Measurements from ENCODE around the gene BMPR2. TPM values are rescaled to one million over a fixed set of nuclear protein-coding genes. Genes with fewer than 3 reads are reported as not detected.
A peak's percentile ranks its signal among the peaks of the same experiment; 100 is the strongest.
"Not testable (repeated sequence)": the region's sequence is repeated elsewhere in the genome, so short reads cannot be mapped to it uniquely, and the experiment has no call there.

Gene BMPR2
- total RNA-seq, 2 donors from 2014 or later: 9.7 to 9.9 TPM

GRCh38 chr2:202440117-202440516 lies 64.0 kb downstream of the BMPR2 start:
- not testable (repeated sequence) for DNase-seq; H3K36me3 Mint-ChIP-seq (ENCODE audit: insufficient read depth in 2 of 2); H3K4me3 Mint-ChIP-seq; H3K27me3 Mint-ChIP-seq (ENCODE audit: low read depth); ATAC-seq (replicated peaks in 1 of 2); H3K27ac Mint-ChIP-seq; H3K9me3 Mint-ChIP-seq; H3K4me1 Mint-ChIP-seq (ENCODE audit: low read depth)

GRCh38 chr2:202442882-202443281 lies 66.8 kb downstream of the BMPR2 start:
- no peak for DNase-seq
- ATAC-seq (replicated peaks in 1 of 2): no peak
- Mint-ChIP-seq H3K4me3 (no peak overlapping the region), H3K36me3 (ENCODE audit: insufficient read depth in 2 of 2) (no peaks in the 10 kb centered on the region), H3K4me1 (ENCODE audit: low read depth) (peaks cover 8% of the 10 kb centered on the region), H3K27me3 (ENCODE audit: low read depth) (no peaks in the 10 kb centered on the region), H3K9me3 (no peaks in the 10 kb centered on the region), H3K27ac (no peak overlapping the region)

- Mint-ChIP-seq H3K27ac (no peak overlapping the region), H3K4me3 (no peak overlapping the region), H3K27me3 (ENCODE audit: low read depth) (no peaks in the 10 kb centered on the region), H3K4me1 (ENCODE audit: low read depth) (peaks cover 8% of the 10 kb centered on the region), H3K9me3 (no peaks in the 10 kb centered on the region), H3K36me3 (ENCODE audit: insufficient read depth in 2 of 2) (peaks cover 0 to 1% of the 10 kb centered on the region in 2 donors)
- no peak for ATAC-seq (replicated peaks in 1 of 2)
- no peak for DNase-seq
Measured at GRCh38 chr2:202444000-202444399, 67.9 kb downstream of the BMPR2 start.

GRCh38 chr2:202449344-202449743 lies 73.2 kb downstream of the BMPR2 start:
- Mint-ChIP-seq H3K9me3 (no peaks in the 10 kb centered on the region), H3K27me3 (ENCODE audit: low read depth) (no peaks in the 10 kb centered on the region), H3K27ac (no peak overlapping the region), H3K36me3 (ENCODE audit: insufficient read depth in 2 of 2) (peaks cover 0 to 1% of the 10 kb centered on the region in 2 donors), H3K4me3 (no peak overlapping the region), H3K4me1 (ENCODE audit: low read depth) (no peaks in the 10 kb centered on the region)
- DNase-seq (no peak), ATAC-seq (replicated peaks in 1 of 2) (no peak)

- DNase-seq (no peak), ATAC-seq (replicated peaks in 1 of 2) (no peak)
- Mint-ChIP-seq H3K27me3 (ENCODE audit: low read depth) (no peaks in the 10 kb centered on the region), H3K27ac (no peak overlapping the region), H3K4me1 (ENCODE audit: low read depth) (no peaks in the 10 kb centered on the region), H3K9me3 (no peaks in the 10 kb centered on the region), H3K4me3 (no peak overlapping the region), H3K36me3 (ENCODE audit: insufficient read depth in 2 of 2) (peaks cover 0 to 1% of the 10 kb centered on the region in 2 donors)
Measured at GRCh38 chr2:202450785-202451184, 74.7 kb downstream of the BMPR2 start.

GRCh38 chr2:202452744-202453143 lies 76.6 kb downstream of the BMPR2 start:
- H3K27ac Mint-ChIP-seq: no peak overlapping the region
- no peaks in the 10 kb centered on the region for H3K4me1 Mint-ChIP-seq (ENCODE audit: low read depth)
- H3K4me3 Mint-ChIP-seq: no peak overlapping the region
- no peaks in the 10 kb centered on the region for H3K9me3 Mint-ChIP-seq
- ATAC-seq (replicated peaks in 1 of 2) (no peak), DNase-seq (no peak)
- no peaks in the 10 kb centered on the region for H3K27me3 Mint-ChIP-seq (ENCODE audit: low read depth)
- peaks cover 0 to 1% of the 10 kb centered on the region in 2 donors for H3K36me3 Mint-ChIP-seq (ENCODE audit: insufficient read depth in 2 of 2)

- Mint-ChIP-seq H3K4me1 (ENCODE audit: low read depth) (no peaks in the 10 kb centered on the region), H3K4me3 (no peak overlapping the region), H3K9me3 (no peaks in the 10 kb centered on the region), H3K27ac (no peak overlapping the region), H3K27me3 (ENCODE audit: low read depth) (no peaks in the 10 kb centered on the region), H3K36me3 (ENCODE audit: insufficient read depth in 2 of 2) (no peaks in the 10 kb centered on the region)
- no peak for DNase-seq
- ATAC-seq (replicated peaks in 1 of 2): no peak
Measured at GRCh38 chr2:202454536-202454935, 78.4 kb downstream of the BMPR2 start.

- no peaks in the 10 kb centered on the region for H3K9me3 Mint-ChIP-seq
- H3K27me3 Mint-ChIP-seq (ENCODE audit: low read depth): no peaks in the 10 kb centered on the region
- no peak overlapping the region for H3K4me3 Mint-ChIP-seq
- H3K4me1 Mint-ChIP-seq (ENCODE audit: low read depth): no peaks in the 10 kb centered on the region
- no peak for DNase-seq
- ATAC-seq (replicated peaks in 1 of 2): no peak
- no peak overlapping the region for H3K27ac Mint-ChIP-seq
- H3K36me3 Mint-ChIP-seq (ENCODE audit: insufficient read depth in 2 of 2): no peaks in the 10 kb centered on the region
Measured at GRCh38 chr2:202455114-202455513, 79.0 kb downstream of the BMPR2 start.

- DNase-seq: no peak
- no peaks in the 10 kb centered on the region for H3K9me3 Mint-ChIP-seq
- H3K36me3 Mint-ChIP-seq (ENCODE audit: insufficient read depth in 2 of 2): no peaks in the 10 kb centered on the region
- no peak overlapping the region for H3K4me3 Mint-ChIP-seq
- no peaks in the 10 kb centered on the region for H3K4me1 Mint-ChIP-seq (ENCODE audit: low read depth)
- H3K27ac Mint-ChIP-seq: no peak overlapping the region
- H3K27me3 Mint-ChIP-seq (ENCODE audit: low read depth): no peaks in the 10 kb centered on the region
- ATAC-seq (replicated peaks in 1 of 2): no peak
Measured at GRCh38 chr2:202460119-202460518, 84.0 kb downstream of the BMPR2 start.

GRCh38 chr2:202479090-202479489 lies 103.0 kb downstream of the BMPR2 start:
- peak overlapping the region; percentile 72 for H3K27ac Mint-ChIP-seq
- no peaks in the 10 kb centered on the region for H3K36me3 Mint-ChIP-seq (ENCODE audit: insufficient read depth in 2 of 2)
- peaks cover 20% of the 10 kb centered on the region for H3K4me1 Mint-ChIP-seq (ENCODE audit: low read depth)
- no peak overlapping the region for H3K4me3 Mint-ChIP-seq
- DNase-seq (no peak), ATAC-seq (replicated peaks in 1 of 2) (peak in 1 of 2 donors; percentile 59)
- no peaks in the 10 kb centered on the region for H3K27me3 Mint-ChIP-seq (ENCODE audit: low read depth)
- no peaks in the 10 kb centered on the region for H3K9me3 Mint-ChIP-seq

GRCh38 chr2:202479610-202480009 lies 103.5 kb downstream of the BMPR2 start:
- Mint-ChIP-seq H3K9me3 (no peaks in the 10 kb centered on the region), H3K36me3 (ENCODE audit: insufficient read depth in 2 of 2) (no peaks in the 10 kb centered on the region), H3K4me3 (peak overlapping the region in 1 of 2 donors; percentile 74), H3K27me3 (ENCODE audit: low read depth) (no peaks in the 10 kb centered on the region), H3K27ac (peak overlapping the region; percentile 92), H3K4me1 (ENCODE audit: low read depth) (peaks cover 20% of the 10 kb centered on the region)
- ATAC-seq (replicated peaks in 1 of 2) (peak in 1 of 2 donors; percentile 48), DNase-seq (no peak)

- H3K9me3 Mint-ChIP-seq: no peaks in the 10 kb centered on the region
- H3K27ac Mint-ChIP-seq: no peak overlapping the region
- ATAC-seq (replicated peaks in 1 of 2) (no peak), DNase-seq (no peak)
- H3K36me3 Mint-ChIP-seq (ENCODE audit: insufficient read depth in 2 of 2): no peaks in the 10 kb centered on the region
- H3K4me3 Mint-ChIP-seq: no peak overlapping the region
- H3K27me3 Mint-ChIP-seq (ENCODE audit: low read depth): no peaks in the 10 kb centered on the region
- no peaks in the 10 kb centered on the region for H3K4me1 Mint-ChIP-seq (ENCODE audit: low read depth)
Measured at GRCh38 chr2:202486351-202486750, 110.2 kb downstream of the BMPR2 start.

GRCh38 chr2:202488671-202489070 lies 112.5 kb downstream of the BMPR2 start:
- no peaks in the 10 kb centered on the region for H3K36me3 Mint-ChIP-seq (ENCODE audit: insufficient read depth in 2 of 2)
- H3K4me3 Mint-ChIP-seq: no peak overlapping the region
- no peaks in the 10 kb centered on the region for H3K4me1 Mint-ChIP-seq (ENCODE audit: low read depth)
- H3K27ac Mint-ChIP-seq: no peak overlapping the region
- H3K27me3 Mint-ChIP-seq (ENCODE audit: low read depth): no peaks in the 10 kb centered on the region
- ATAC-seq (replicated peaks in 1 of 2): no peak
- DNase-seq: no peak
- H3K9me3 Mint-ChIP-seq: no peaks in the 10 kb centered on the region

GRCh38 chr2:202490479-202490878 lies 114.4 kb downstream of the BMPR2 start:
- Mint-ChIP-seq H3K4me1 (ENCODE audit: low read depth) (no peaks in the 10 kb centered on the region), H3K36me3 (ENCODE audit: insufficient read depth in 2 of 2) (no peaks in the 10 kb centered on the region), H3K27me3 (ENCODE audit: low read depth) (no peaks in the 10 kb centered on the region), H3K27ac (no peak overlapping the region), H3K4me3 (no peak overlapping the region), H3K9me3 (no peaks in the 10 kb centered on the region)
- DNase-seq (no peak), ATAC-seq (replicated peaks in 1 of 2) (no peak)

All from activated T-cell treated with anti-CD3 and anti-CD28 coated beads, Interleukin-2, amount 50 U/mL, for 72 hours (primary cell).